Thyroid gland (tissue), 4 donors: ENCODE results near the gene METTL25B.

Experiments
- CTCF ChIP-seq, 6 experiments: fragments of 200-600 bp in 3 of 6; fragments of 450-650 bp in 3 of 6; sonication (generic) in 3 of 6; IDR thresholded peaks; one replicate each; pipeline ENCODE4 v1.5.1; 2016 to 2019; ENCODE audit warnings: antibody characterized with exemption in 6 of 6, mild to moderate bottlenecking in 2 of 6, inconsistent platforms in 1 of 6, moderate library complexity in 1 of 6
- POLR2A ChIP-seq, 2 donors: fragments of 450-650 bp; IDR thresholded peaks; one replicate each; pipeline ENCODE4 v1.6.1; 2017; ENCODE audit warnings: antibody characterized with exemption in 2 of 2, mild to moderate bottlenecking in 2 of 2, moderate library complexity in 1 of 2

GRCh38 chr1:156711011-156711817 is 17.1 kb upstream of the METTL25B start:
- TF ChIP-seq CTCF (IDR thresholded peaks at IDR 0.05) (no peak), POLR2A (IDR thresholded peaks at IDR 0.05) (no peak)
